ENCODE data around the gene BRINP1.
A peak's percentile ranks its signal among the peaks of the same experiment; 100 is the strongest.

The BRINP1 gene

GRCh38 chr9:119368681-119369581, at the start of gene BRINP1:
BRINP1 (minus strand) TSS chr9:119369435; CDS start chr9:119313355, 56,080 bp downstream.
- Histone ChIP-seq H3K4me1 (ENCODE audit: control insufficient read depth in 1 of 2, insufficient read depth in 2 of 2, low read length in 2 of 2) (peaks cover 0 to 9% of the 10 kb centered on the region in 2 donors), H3K9me3 (ENCODE audit: control insufficient read depth in 1 of 2, low read length in 2 of 2) (no peaks in the 10 kb centered on the region), H3K27me3 (ENCODE audit: low read depth, low read length) (peaks cover 10% of the 10 kb centered on the region), H3K27ac (ENCODE audit: low read length) (no peak within 1 kb of the TSS), H3K36me3 (ENCODE audit: control insufficient read depth in 1 of 2, insufficient read depth in 2 of 2, low read length in 2 of 2) (no peaks in the 10 kb centered on the region), H3K4me3 (ENCODE audit: low read depth in 1 of 2, low read length in 2 of 2) (peak within 1 kb of the TSS in 1 of 2 donors; percentile 62)

GRCh38 chr9:119418721-119419120, 49.5 kb upstream of the BRINP1 start:
- Histone ChIP-seq H3K27ac (ENCODE audit: low read length) (no peak overlapping the region), H3K9me3 (ENCODE audit: control insufficient read depth in 1 of 2, low read length in 2 of 2) (no peaks in the 10 kb centered on the region), H3K27me3 (ENCODE audit: low read depth, low read length) (no peaks in the 10 kb centered on the region), H3K4me1 (ENCODE audit: control insufficient read depth in 1 of 2, insufficient read depth in 2 of 2, low read length in 2 of 2) (no peaks in the 10 kb centered on the region), H3K4me3 (ENCODE audit: low read depth in 1 of 2, low read length in 2 of 2) (no peak overlapping the region), H3K36me3 (ENCODE audit: control insufficient read depth in 1 of 2, insufficient read depth in 2 of 2, low read length in 2 of 2) (no peaks in the 10 kb centered on the region)

GRCh38 chr9:119416793-119417192, 47.6 kb upstream of the BRINP1 start:
- Histone ChIP-seq H3K9me3 (ENCODE audit: control insufficient read depth in 1 of 2, low read length in 2 of 2) (peaks cover 0 to 3% of the 10 kb centered on the region in 2 donors), H3K27me3 (ENCODE audit: low read depth, low read length) (no peaks in the 10 kb centered on the region), H3K4me1 (ENCODE audit: control insufficient read depth in 1 of 2, insufficient read depth in 2 of 2, low read length in 2 of 2) (no peaks in the 10 kb centered on the region), H3K27ac (ENCODE audit: low read length) (no peak overlapping the region), H3K36me3 (ENCODE audit: control insufficient read depth in 1 of 2, insufficient read depth in 2 of 2, low read length in 2 of 2) (no peaks in the 10 kb centered on the region), H3K4me3 (ENCODE audit: low read depth in 1 of 2, low read length in 2 of 2) (no peak overlapping the region)

- no peak overlapping the region for H3K4me3 ChIP-seq (ENCODE audit: low read depth in 1 of 2, low read length in 2 of 2)
- H3K9me3 ChIP-seq (ENCODE audit: control insufficient read depth in 1 of 2, low read length in 2 of 2), result peaks cover 0 to 3% of the 10 kb centered on the region in 2 donors
- H3K36me3 ChIP-seq (ENCODE audit: control insufficient read depth in 1 of 2, insufficient read depth in 2 of 2, low read length in 2 of 2), result no peaks in the 10 kb centered on the region
- H3K4me1 ChIP-seq (ENCODE audit: control insufficient read depth in 1 of 2, insufficient read depth in 2 of 2, low read length in 2 of 2), result no peaks in the 10 kb centered on the region
- no peaks in the 10 kb centered on the region for H3K27me3 ChIP-seq (ENCODE audit: low read depth, low read length)
- H3K27ac ChIP-seq (ENCODE audit: low read length), result no peak overlapping the region
Observed at GRCh38 chr9:119412399-119412798, 43.2 kb upstream of the BRINP1 start.

- Histone ChIP-seq H3K9me3 (ENCODE audit: control insufficient read depth in 1 of 2, low read length in 2 of 2) (peaks cover 0 to 3% of the 10 kb centered on the region in 2 donors), H3K36me3 (ENCODE audit: control insufficient read depth in 1 of 2, insufficient read depth in 2 of 2, low read length in 2 of 2) (no peaks in the 10 kb centered on the region), H3K27ac (ENCODE audit: low read length) (no peak overlapping the region), H3K27me3 (ENCODE audit: low read depth, low read length) (no peaks in the 10 kb centered on the region), H3K4me1 (ENCODE audit: control insufficient read depth in 1 of 2, insufficient read depth in 2 of 2, low read length in 2 of 2) (no peaks in the 10 kb centered on the region), H3K4me3 (ENCODE audit: low read depth in 1 of 2, low read length in 2 of 2) (no peak overlapping the region)
Observed at GRCh38 chr9:119409552-119409951, 40.3 kb upstream of the BRINP1 start.

- Histone ChIP-seq H3K9me3 (ENCODE audit: control insufficient read depth in 1 of 2, low read length in 2 of 2) (no peaks in the 10 kb centered on the region), H3K27ac (ENCODE audit: low read length) (no peak overlapping the region), H3K36me3 (ENCODE audit: control insufficient read depth in 1 of 2, insufficient read depth in 2 of 2, low read length in 2 of 2) (no peaks in the 10 kb centered on the region), H3K27me3 (ENCODE audit: low read depth, low read length) (no peaks in the 10 kb centered on the region), H3K4me3 (ENCODE audit: low read depth in 1 of 2, low read length in 2 of 2) (no peak overlapping the region), H3K4me1 (ENCODE audit: control insufficient read depth in 1 of 2, insufficient read depth in 2 of 2, low read length in 2 of 2) (no peaks in the 10 kb centered on the region)
Observed at GRCh38 chr9:119400606-119401005, 31.4 kb upstream of the BRINP1 start.

- Histone ChIP-seq H3K27me3 (ENCODE audit: low read depth, low read length) (no peaks in the 10 kb centered on the region), H3K36me3 (ENCODE audit: control insufficient read depth in 1 of 2, insufficient read depth in 2 of 2, low read length in 2 of 2) (no peaks in the 10 kb centered on the region), H3K4me1 (ENCODE audit: control insufficient read depth in 1 of 2, insufficient read depth in 2 of 2, low read length in 2 of 2) (no peaks in the 10 kb centered on the region), H3K4me3 (ENCODE audit: low read depth in 1 of 2, low read length in 2 of 2) (no peak overlapping the region), H3K27ac (ENCODE audit: low read length) (no peak overlapping the region), H3K9me3 (ENCODE audit: control insufficient read depth in 1 of 2, low read length in 2 of 2) (no peaks in the 10 kb centered on the region)
Observed at GRCh38 chr9:119398350-119398749, 29.1 kb upstream of the BRINP1 start.

GRCh38 chr9:119391878-119392277, 22.6 kb upstream of the BRINP1 start:
- Histone ChIP-seq H3K27me3 (ENCODE audit: low read depth, low read length) (no peaks in the 10 kb centered on the region), H3K27ac (ENCODE audit: low read length) (no peak overlapping the region), H3K36me3 (ENCODE audit: control insufficient read depth in 1 of 2, insufficient read depth in 2 of 2, low read length in 2 of 2) (no peaks in the 10 kb centered on the region), H3K9me3 (ENCODE audit: control insufficient read depth in 1 of 2, low read length in 2 of 2) (peaks cover 0 to 2% of the 10 kb centered on the region in 2 donors), H3K4me3 (ENCODE audit: low read depth in 1 of 2, low read length in 2 of 2) (no peak overlapping the region), H3K4me1 (ENCODE audit: control insufficient read depth in 1 of 2, insufficient read depth in 2 of 2, low read length in 2 of 2) (no peaks in the 10 kb centered on the region)

- no peaks in the 10 kb centered on the region for H3K27me3 ChIP-seq (ENCODE audit: low read depth, low read length)
- H3K27ac ChIP-seq (ENCODE audit: low read length), result no peak overlapping the region
- H3K36me3 ChIP-seq (ENCODE audit: control insufficient read depth in 1 of 2, insufficient read depth in 2 of 2, low read length in 2 of 2), result no peaks in the 10 kb centered on the region
- H3K9me3 ChIP-seq (ENCODE audit: control insufficient read depth in 1 of 2, low read length in 2 of 2), result peaks cover 0 to 2% of the 10 kb centered on the region in 2 donors
- no peak overlapping the region for H3K4me3 ChIP-seq (ENCODE audit: low read depth in 1 of 2, low read length in 2 of 2)
- H3K4me1 ChIP-seq (ENCODE audit: control insufficient read depth in 1 of 2, insufficient read depth in 2 of 2, low read length in 2 of 2), result no peaks in the 10 kb centered on the region
Observed at GRCh38 chr9:119375892-119376291, 6.7 kb upstream of the BRINP1 start.

- Histone ChIP-seq H3K36me3 (ENCODE audit: control insufficient read depth in 1 of 2, insufficient read depth in 2 of 2, low read length in 2 of 2) (no peaks in the 10 kb centered on the region), H3K4me1 (ENCODE audit: control insufficient read depth in 1 of 2, insufficient read depth in 2 of 2, low read length in 2 of 2) (peaks cover 0 to 9% of the 10 kb centered on the region in 2 donors), H3K4me3 (ENCODE audit: low read depth in 1 of 2, low read length in 2 of 2) (no peak overlapping the region), H3K27ac (ENCODE audit: low read length) (no peak overlapping the region), H3K27me3 (ENCODE audit: low read depth, low read length) (peaks cover 7% of the 10 kb centered on the region), H3K9me3 (ENCODE audit: control insufficient read depth in 1 of 2, low read length in 2 of 2) (peaks cover 0 to 2% of the 10 kb centered on the region in 2 donors)
Observed at GRCh38 chr9:119372951-119373350, 3.7 kb upstream of the BRINP1 start.

- no peak overlapping the region for H3K4me3 ChIP-seq (ENCODE audit: low read depth in 1 of 2, low read length in 2 of 2)
- H3K27me3 ChIP-seq (ENCODE audit: low read depth, low read length), result peaks cover 10% of the 10 kb centered on the region
- peaks cover 0 to 2% of the 10 kb centered on the region in 2 donors for H3K9me3 ChIP-seq (ENCODE audit: control insufficient read depth in 1 of 2, low read length in 2 of 2)
- no peaks in the 10 kb centered on the region for H3K36me3 ChIP-seq (ENCODE audit: control insufficient read depth in 1 of 2, insufficient read depth in 2 of 2, low read length in 2 of 2)
- peaks cover 0 to 9% of the 10 kb centered on the region in 2 donors for H3K4me1 ChIP-seq (ENCODE audit: control insufficient read depth in 1 of 2, insufficient read depth in 2 of 2, low read length in 2 of 2)
- H3K27ac ChIP-seq (ENCODE audit: low read length), result no peak overlapping the region
Observed at GRCh38 chr9:119370816-119371215, 1.6 kb upstream of the BRINP1 start.

Measured in muscle layer of duodenum (tissue), 2 donors.